GM18951 (cell line): Measurements from ENCODE around the gene TDRD6.
"Not testable (repeated sequence)": the region's sequence is repeated elsewhere in the genome, so short reads cannot be mapped to it uniquely, and the experiment has no call there.

Experiments used
- POLR2A ChIP-seq: IDR thresholded peaks from 4 replicates; pipeline ENCODE4 v1.6.1; 2011; ENCODE audit warnings: mild to moderate bottlenecking; ENCODE audit not compliant: insufficient read length, insufficient read depth; ENCODE audit errors: extremely low read depth
- in situ Hi-C: fragments of 300-500 bp; cut with MboI; formaldehyde crosslinking; loops from one replicate; pipeline ENCODE4 v1.12.0; 2022; ENCODE audit warnings: low sequenced_read_pairs, mixed read lengths, inconsistent platforms; ENCODE audit not compliant: unreplicated experiment

Gene TDRD6

DNA sequence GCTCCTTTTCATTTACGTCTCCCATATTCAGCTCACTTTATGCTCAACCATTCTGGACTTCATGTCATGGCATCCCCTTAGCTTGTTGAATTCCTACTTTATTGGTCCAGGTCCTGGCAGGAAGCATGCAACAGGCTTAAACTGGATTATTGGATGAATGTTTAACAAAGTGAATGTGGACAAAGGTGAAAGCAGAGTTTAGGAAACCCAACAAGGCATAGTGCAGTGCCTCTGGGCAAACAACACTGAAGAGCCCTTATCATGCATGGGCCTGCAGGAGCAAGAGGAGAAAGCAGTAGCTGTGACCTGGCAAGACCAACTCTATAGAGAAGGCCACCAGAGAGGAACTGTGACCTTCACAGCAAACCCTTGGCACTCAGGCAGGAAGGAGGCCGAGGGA is 53.8 kb downstream of the TDRD6 start:
- TF ChIP-seq POLR2A = no peak
- in situ Hi-C loops = no loop called here

DNA sequence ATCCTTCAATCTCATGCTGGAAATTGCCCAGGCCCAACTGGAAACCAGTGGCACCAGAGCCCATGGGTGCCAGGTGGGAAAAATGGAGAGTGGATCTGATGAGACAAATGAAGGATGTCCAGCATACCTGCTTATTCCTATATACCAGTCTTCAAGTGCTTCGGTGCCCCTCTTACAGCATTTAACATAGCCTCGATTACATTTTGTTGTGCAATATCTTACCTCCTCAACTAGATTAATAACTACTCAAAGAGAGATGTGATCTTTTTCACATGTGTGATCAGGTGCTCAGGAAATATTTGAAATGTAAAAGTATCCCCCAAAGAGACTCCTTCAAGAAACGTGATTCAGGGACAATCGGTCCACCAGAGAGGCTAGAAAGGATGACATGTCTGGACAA is 54.2 kb downstream of the TDRD6 start:
- in situ Hi-C loops = no loop called here
- TF ChIP-seq POLR2A = no peak

DNA sequence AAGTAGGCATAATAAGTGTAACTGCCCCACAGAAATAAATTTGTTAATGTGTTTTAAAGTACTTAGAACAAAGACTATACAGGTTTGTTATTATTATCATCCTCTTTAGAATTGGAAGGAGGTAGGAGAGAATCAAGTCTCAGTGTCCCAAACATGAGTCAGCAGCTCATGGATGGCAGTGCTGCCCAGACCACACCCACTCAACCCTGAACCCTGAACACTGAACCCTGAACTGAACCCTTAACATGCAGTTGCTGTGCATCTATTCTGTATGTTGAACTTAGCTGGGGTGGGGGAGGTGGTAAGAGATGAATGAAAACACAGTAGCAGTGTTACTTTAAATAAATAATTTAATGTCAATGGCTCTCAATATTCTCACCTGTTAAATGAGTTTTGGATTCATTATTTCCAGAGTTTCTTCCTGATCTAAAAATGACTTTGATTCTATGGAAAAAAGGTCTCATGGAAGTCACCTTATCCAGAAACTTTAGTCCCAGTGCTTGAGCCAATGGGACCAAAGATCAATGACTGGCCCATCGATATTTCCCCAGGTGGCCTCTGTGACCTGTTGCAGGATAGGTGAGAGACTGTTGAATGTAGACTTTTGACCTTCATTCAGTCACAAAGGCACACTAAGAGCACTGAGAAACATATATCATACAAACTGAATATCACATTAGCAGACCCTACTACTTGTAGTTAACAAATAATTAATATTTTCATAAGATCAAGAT is 55.9 kb downstream of the TDRD6 start:
- in situ Hi-C loops = no loop called here
- TF ChIP-seq POLR2A = no peak

DNA sequence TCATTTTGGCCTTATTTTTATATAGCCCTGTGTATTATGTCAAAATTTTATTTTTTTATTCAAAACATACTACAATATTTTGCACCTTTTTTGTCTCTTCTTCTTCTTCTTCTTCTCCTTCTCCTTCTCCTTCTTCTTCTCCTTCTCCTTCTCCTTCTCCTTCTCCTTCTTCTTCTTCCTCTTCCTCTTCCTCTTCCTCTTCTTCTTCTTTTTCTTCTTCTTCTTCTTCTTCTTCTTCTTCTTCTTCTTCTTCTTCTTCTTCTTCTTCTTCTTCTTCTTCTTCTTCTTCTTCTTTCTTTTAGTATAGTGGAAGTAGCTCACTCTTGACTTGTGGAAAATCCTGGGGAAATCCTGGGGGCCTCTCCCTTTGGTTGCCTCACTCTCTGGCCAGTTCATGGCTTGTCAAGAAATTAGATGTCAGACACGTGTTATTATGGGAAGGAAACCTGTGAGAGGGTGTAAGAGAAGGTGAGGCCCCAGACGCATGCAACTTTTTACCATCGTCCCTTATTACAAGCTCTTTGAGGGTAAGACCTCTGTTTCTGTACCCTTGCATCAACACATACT is 56.6 kb downstream of the TDRD6 start:
- in situ Hi-C loops = not testable (repeated sequence)

DNA sequence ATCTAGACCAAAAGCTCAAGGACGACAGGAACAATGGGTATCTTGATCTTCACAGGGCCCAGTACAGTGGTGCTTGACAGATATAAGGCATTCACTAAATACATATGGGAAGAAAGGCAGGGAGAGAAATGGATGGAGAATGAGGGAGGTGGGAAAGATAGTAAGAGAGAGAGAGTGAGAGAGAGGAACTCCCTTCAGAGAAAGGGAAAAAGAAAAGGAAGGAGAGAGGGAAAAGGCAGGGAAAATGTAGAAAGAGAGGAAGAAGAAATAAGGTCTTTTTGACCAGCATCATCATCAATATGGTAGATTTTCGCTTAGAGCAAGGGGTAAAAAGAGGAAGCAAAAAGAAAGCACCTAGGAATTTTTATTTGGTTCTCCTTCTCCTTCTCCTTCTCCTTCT is 58.3 kb downstream of the TDRD6 start:
- no peak for TF ChIP-seq POLR2A
- in situ Hi-C loops = no loop called here

DNA sequence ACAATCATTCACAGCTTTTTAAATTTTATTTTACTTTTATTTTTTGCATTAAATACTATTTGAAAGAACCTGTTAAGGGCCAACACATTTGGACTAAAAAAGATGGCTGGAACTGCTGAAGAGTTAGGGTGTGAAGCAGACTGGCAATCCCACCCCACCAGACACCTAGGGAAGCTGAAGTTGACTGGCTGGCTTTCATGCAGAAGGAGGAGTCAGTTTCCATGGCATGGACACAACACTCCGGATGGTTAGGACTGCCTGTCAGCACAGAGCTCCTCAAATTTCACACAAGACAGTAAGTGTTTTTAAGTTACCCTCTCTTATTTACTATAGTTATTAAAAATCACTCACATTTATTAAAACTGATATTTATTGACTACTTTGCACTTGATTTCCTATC is 59.0 kb downstream of the TDRD6 start, which contains the start of gene ANKRD66:
Gene ANKRD66, plus strand, starts transcription at position 238 of the 400 bp plus-strand sequence. CDS start 5,016 bp downstream, outside the sequence.
- in situ Hi-C loops = no loop called here
- TF ChIP-seq POLR2A = no peak

GRCh38 chr6:46748940-46749503 is 61.3 kb downstream of the TDRD6 start:
- in situ Hi-C loops = no loop called here
- no peak for TF ChIP-seq POLR2A

GRCh38 chr6:46749731-46750130 is 62.0 kb downstream of the TDRD6 start:
- TF ChIP-seq POLR2A = no peak
- in situ Hi-C loops = no loop called here

DNA sequence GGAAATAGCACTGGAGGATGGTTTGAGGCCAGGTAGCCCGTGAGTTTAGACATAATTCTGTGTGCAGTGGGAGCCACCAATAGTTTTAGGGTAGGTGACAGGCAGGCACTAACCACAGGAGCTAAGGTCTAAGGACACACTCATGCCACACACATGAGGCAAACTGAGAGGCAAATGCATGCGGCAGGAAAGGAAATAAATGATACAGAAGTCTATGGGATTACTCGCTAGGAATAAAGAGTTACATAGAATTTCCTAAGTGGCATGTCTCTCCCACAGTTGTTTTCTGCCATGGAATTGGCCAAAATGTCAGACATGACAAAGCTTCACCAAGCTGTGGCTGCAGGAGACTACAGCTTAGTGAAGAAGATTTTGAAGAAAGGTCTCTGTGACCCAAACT is 64.0 kb downstream of the TDRD6 start:
- TF ChIP-seq POLR2A = no peak
- in situ Hi-C loops = no loop called here
